ENCODE data around the gene ASS1.

ASS1 gene

DNA sequence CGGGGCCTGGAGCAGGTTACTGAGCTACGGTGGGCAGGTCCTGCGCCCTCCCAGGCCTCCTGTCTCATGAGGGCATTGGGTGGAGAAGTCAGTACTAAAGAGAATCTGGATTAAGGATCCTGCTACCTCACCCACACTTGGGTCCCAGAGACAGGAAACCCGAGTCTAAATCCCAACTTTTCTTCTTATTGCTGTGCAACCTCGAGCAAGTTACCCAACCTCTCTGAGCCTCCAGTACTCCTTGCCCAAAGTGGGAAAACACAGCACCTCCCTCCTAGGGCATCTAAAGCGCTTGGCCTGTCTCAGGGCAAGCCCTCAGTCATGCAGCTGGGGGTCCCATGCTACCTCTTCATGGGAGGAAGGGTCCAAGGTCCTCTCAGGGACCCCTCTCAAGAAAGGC lies 28.2 kb downstream of the ASS1 start:
- DNase-seq (ENCODE audit: low read depth): no peak

GRCh38 chr9:130473566-130473965 lies 28.8 kb downstream of the ASS1 start:
- no peak for DNase-seq (ENCODE audit: low read depth)

DNA sequence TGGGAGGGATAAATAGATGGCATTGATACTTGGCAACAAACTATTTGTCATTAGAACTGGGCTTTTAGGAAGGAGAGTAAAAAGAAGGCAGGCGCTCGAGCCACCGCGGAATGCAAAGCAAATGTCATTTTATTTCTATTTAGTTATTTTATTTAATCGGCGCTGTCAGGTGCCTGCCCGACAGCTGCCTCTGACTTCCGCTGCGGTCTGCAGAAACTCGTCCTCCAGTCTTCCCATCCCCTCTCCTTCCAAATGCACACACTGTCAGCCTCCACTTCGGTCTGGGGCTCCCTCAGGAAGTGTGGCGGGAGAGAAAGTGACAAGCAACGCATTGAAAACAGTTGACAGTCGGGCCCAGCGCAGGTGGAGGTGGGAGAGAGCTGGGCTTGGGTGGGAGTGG lies 29.3 kb downstream of the ASS1 start:
- DNase-seq (ENCODE audit: low read depth): no peak

GRCh38 chr9:130476151-130476730 lies 31.5 kb downstream of the ASS1 start:
- no peak for DNase-seq (ENCODE audit: low read depth)

DNA sequence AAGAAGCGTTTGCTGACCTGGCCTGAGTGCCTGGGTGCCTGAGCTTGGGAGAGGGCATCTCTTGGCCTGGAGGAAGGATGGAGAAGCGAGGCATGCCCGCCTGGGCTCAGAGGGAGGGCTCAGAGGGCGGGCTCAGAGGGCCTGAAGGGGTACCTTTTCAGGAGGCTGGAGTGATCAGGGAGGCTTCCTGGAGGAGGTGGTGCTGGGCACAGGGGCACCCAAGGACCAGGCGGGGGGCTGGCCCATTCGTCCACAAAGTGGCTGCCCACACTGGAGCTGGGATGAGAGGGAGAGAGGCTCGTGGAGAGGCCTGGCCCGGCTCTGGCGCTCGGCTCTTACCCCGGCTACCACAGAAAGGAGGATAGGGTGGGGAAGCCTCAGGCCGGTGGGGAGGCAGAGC lies 32.8 kb downstream of the ASS1 start:
- no peak for DNase-seq (ENCODE audit: low read depth)

DNA sequence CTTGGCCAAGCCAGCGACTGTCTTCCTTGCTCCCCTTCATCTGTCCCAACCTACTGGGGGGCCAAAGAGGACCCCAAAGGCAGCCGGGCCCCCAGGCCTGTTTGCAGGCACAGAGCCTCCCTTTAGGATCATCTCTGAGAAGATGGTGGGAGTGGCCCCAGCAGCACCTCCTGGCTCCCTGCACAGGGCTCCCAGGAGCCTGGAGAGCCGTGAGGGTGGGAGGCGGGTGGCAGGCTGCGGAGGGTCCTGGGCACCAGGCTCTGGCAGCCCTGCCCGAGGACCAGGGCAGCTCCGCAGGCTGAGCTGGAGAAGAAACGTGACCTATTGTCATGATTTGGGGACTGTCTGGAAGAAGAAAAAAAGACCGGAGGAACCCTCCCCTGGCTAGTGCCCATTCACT lies 33.4 kb downstream of the ASS1 start:
- no peak for DNase-seq (ENCODE audit: low read depth)

DNA sequence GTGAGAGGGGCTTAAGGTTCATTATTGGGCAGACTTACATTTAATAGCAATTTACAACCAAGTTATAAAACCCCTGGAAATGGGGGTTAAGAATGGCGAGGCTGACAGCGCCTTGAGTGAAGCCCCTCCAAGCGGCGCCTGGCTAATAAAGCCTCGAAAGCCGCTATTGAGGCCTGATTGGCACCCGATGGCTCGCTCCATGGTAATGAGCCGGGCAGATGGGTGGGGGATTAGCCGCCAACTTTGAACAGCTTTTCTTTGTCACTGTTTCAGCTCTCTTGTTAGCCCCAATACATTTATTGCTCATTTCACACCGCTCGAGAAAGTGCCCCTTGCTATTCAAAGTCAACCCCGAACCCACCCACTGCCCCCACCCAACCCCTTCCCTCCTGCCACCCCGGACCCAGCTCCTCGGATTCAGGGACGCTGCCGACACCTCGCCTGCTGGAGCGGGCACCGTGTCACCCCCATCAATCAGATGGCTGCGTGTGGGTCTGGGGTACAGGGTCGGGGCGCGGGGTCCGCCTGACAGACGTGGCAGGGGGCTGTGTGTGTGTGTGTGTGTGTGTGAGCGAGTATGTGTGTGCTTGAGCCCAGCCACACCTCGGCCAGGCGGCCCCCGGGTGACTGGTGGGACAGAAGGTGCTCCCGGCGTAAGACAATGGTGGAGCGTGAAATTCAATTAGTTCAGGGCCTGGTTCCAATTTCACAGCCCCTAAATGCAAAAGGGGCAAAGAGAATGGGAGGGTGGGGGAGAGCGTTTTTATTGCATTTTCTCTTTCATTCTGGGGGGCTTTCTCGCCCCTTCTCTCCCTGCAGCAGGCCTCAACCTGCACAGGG lies 34.2 kb downstream of the ASS1 start:
- DNase-seq (ENCODE audit: low read depth): no peak

DNA sequence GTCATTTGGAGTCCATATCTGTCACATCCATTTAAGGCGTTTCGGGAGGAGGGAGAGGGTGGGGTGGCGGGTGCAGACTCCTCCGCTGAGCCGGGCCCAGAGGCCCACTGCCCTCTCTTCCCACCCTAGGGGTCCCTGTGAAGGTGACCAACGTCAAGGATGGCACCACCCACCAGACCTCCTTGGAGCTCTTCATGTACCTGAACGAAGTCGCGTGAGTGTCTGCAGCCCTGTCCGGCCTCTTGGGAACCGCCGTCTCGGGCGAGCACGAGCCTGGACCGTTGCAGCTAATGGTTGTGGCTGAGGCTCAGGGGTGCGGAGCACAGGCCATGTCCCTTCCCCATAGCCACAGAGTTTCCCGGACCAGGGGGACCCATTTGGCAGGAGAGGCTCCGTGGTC lies 34.8 kb downstream of the ASS1 start:
- no peak for DNase-seq (ENCODE audit: low read depth)

GRCh38 chr9:130480673-130481072 lies 35.9 kb downstream of the ASS1 start:
- DNase-seq (ENCODE audit: low read depth): no peak

GRCh38 chr9:130482463-130482862 lies 37.7 kb downstream of the ASS1 start:
- no peak for DNase-seq (ENCODE audit: low read depth)

DNA sequence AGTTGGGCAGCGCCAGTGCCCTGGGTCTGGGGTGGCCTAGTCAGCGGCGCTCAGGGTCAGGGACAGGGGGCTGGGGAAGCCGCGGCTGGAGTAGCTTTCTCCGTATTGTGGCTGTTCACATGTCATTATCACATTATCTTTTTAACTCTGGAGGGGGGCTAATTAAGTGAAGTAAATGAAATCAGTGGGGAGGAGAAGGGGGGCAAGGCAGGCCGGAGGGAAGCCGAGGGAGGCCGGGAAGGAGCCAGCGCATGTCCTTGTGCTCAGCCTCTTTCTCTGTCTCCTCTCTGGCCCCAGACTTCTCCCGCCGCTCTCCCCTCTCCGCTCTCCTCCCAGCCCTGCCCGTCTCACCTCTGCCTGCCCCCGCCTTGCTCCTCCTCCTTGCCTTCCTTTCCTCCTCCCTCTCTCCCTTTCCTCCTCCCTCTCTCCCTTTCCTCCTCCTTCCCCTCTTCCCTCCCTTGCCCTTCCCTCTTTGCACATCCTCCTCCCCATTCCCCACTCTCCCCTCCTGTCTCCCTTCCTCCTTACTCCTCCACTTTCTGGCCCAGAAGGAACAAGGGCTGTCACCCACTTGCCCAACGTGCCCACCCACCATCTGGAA lies 38.7 kb downstream of the ASS1 start:
- no peak for DNase-seq (ENCODE audit: low read depth)

- no peak for DNase-seq (ENCODE audit: low read depth)
Measured at GRCh38 chr9:130484362-130485072, 39.8 kb downstream of the ASS1 start.

DNA sequence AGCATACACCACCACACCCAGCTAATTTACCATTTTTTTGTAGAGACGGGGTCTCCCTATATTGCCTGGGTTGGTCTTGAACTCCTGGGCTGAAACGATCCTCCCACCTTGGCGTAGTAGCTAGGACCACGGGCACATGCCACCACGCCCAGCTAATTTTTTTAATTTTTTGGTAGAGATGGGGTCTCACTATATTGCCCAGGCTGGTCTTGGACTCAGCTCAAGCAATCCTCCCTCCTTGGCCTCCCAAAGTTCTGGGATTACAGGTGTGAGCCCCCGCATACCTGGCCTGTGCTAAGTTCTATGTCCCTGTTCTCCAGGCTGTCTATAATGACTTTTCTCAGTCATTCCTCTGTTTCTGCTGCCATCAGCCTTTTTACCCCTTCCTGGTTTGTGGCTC lies 41.3 kb downstream of the ASS1 start:
- no peak for DNase-seq (ENCODE audit: low read depth)

DNA sequence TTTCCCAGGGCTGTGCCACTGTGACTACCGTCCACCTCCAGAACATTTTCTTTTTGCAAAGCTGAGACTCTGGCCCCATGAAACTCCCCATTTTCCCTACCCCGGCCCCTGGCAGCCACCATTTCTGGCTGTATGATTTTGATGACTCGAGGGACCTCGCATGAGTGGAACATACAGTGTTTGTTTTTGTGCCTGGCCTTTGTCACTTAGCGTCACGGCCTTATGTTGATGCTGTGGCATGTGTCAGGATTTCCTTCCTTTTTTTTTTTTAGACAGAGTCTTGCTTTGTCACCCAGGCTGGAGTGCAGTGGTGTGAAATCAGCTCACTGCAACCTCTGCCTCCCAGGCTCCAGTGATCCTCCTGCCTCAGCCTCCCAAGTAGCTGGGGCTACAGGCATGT lies 42.7 kb downstream of the ASS1 start:
- DNase-seq (ENCODE audit: low read depth): no peak

DNA sequence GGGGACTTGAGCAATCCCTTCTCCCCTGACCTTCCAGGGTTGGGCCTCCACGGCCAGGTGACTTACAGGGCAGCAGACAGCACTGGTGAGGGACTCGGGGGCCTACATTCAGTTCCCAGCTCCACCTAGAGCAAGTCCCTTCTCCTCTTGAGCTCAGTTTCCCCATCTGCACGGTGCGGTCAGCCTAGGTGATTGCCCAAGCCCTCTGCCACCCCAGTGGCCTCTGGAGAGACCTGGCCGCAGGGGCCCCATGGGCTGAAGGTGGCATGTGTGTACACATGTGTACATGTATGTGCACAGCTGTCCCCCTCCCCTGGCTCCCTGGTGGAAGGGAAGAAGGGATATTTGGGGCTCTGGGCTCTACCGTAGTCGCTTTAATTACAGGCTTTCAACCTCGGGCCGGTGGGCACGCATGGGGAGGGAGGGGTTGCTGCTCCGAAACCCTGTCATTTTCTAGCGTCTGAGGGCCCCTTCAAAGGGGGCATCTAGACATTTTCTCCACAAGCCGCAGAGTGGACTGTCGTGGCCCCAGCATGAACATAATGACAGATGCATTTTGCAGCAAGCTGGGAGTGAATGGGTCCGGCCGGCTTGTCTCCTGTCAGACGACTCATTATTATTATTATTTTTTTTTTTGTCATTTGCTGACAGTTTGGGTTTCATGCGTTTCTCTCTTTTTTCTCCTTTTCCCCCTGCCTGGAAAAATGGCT lies 44.0 kb downstream of the ASS1 start:
- no peak for DNase-seq (ENCODE audit: low read depth)

GRCh38 chr9:130490981-130491380 lies 46.2 kb downstream of the ASS1 start:
- DNase-seq (ENCODE audit: low read depth): no peak

DNA sequence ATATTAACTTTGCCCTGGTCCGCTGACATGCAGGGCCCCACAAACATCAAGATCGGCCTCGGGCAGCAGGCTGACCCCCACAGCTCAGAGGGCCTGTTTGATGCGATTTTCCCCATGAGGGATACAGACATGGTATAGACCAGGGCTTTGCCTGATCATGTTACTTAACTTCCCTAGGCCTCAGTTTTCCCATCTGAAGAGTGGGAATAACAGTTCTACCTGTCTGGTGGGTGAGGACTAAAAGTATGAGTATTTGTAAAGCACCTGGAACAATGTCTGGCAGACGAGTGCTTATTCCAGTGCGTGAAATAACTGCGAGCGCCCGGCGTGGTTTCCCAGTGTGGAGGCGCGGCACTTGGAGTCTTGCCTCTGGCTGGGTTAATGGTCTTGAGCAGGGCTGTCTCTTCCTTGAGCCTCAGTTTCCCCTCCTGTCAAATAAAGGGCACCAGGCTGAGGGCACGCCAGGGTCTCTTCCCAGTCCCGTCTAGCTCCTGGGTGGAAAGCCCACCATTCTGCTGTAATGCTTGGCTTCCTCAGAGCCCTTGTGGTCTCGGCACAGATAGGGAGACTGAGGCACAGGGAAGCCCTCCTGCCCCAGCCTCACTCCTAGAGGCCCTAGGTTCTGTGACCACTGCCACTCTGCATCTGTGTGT lies 47.2 kb downstream of the ASS1 start:
- DNase-seq (ENCODE audit: low read depth): no peak

GRCh38 chr9:130493021-130493420 lies 48.3 kb downstream of the ASS1 start:
- DNase-seq (ENCODE audit: low read depth): no peak

DNA sequence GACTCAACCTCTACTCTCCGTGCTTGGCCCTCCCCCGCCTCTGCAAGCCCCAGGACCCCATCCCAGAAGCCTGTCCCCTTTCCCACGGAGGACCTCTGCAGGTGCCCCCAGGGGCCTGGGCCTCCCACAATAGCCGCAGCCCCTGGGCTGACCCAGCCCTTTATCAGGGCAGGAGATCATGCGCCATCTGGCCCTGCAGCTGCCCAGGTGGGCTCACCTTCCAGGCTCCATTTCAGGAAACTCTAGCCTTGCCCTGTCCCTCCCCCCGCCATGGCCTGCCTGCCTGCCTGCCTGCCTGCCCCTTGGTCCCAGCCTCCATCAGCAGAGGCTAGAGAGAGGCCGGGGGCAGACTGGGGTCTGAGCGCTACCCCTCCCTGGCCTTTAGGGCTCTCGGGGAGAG lies 48.7 kb downstream of the ASS1 start:
- no peak for DNase-seq (ENCODE audit: low read depth)

DNA sequence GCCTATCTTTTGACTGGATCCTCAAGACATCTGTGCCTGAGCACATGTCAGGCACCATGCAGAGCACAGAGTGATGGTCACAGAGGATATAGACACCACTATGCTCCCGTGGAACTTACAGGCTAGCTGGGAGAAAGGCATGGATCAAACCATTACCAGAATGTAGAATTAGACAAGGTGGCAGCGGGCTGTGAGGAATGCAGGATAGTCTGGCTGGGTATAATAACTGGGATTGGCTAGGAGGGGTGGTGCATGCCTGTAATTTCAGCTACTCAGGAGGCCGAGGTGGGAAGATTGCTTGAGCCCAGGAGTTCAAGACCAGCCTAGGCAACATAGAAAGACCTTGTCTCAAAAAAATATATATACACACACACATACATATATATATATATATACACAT lies 50.3 kb downstream of the ASS1 start:
- no peak for DNase-seq (ENCODE audit: low read depth)

GRCh38 chr9:130497139-130497538 lies 52.4 kb downstream of the ASS1 start:
- no peak for DNase-seq (ENCODE audit: low read depth)

Data from T-helper 22 cell (primary cell).